HG03097 (cell line): ENCODE measurements around the gene DGUOK.

Experiments
- ATAC-seq: cut with Tn5 transposase; IDR thresholded peaks from one replicate; pipeline ENCODE4 v1.9.1; 2021; ENCODE audit not compliant: unreplicated experiment, low FRiP score

Gene DGUOK

DNA sequence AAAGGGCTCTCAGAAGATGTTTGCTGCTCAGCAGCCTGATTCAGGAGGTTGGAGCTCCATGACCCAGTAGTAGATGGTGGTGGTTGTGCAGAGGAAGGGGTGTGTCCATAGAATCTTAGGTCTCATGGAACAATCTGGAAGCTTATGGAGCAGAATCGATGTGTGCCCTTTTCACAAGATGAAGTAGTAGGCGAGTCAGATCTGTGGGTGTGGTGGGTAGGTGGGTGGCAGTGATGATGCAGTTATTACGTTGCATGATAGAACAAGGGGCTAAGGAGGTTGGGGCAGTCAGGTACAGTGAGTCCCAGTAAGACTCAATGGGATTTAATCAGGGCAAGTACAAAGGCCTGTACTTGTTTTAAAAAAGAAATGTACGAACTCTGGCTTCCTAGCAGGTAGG, 67.1 kb downstream of the DGUOK start:
- no peak for ATAC-seq

DNA sequence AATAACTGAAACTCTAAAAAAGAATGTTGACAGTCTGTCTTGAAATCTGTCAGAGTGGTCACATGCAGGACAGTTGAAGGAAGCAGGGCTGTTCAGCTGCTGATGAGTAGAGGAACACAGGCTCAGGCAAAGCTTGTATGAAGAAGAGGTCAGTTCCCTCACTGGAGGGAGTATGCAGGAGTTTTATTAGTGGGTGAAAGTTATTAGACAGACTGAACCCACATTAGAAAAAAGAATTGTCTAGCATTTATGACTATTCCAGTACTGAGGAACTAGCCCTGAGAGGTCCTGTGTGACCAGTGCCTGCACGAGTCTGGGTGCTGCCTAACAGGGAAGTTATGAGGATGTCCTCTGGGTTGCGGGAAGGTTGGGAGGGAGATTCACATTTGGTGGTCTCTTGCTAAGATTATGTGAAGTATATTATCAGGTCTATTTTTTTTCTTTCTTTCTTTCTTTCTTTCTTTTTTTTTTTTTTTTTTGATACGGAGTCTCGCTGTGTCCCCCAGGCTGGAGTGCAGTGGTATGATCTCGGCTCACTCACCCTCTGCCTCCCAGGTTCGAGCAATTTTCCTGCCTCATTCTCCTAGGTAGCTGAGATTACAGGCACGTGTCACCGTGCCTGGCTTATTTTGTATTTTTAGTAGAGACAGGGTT, 67.6 kb downstream of the DGUOK start:
- ATAC-seq, result no peak

DNA sequence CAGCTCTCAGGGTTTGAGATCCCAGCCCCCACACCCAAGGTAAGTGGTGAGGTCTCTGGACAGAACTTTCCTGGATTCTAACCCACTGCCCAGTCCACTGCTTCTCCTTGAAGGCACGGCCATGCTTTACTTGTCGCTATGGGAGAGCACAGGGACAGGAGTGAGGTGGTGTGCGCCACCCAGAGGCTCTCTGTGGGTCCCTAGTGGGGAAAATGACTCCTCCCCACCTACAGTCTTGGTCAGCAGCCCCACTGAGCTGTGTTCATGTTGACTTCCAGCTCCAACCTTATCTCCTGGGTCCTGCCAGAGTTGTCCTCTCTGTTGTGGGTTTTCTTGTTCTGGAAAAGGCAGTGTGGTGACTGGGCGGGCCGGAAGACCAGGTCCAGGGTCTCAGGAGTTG, 69.1 kb downstream of the DGUOK start:
- ATAC-seq, result no peak

DNA sequence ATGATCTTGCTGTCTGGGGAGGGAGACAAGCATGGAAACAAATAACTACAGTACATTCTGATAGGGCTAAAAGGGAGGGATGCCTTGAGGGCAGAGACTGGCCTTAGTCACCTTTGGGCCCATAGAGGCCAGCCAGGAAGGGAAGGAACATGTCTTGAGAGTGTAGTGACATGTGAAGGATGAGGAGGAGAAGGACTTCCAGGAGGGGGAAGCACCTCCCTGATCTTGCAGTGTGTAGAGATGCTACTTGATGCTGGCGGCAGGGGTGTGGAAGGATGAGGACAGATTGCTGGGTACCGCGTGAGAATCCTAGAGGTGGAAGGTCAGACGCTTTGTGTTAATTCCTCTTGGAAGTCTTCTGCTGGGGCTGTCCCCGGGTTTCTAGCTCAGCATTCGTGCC, 71.1 kb downstream of the DGUOK start:
- ATAC-seq, result no peak

DNA sequence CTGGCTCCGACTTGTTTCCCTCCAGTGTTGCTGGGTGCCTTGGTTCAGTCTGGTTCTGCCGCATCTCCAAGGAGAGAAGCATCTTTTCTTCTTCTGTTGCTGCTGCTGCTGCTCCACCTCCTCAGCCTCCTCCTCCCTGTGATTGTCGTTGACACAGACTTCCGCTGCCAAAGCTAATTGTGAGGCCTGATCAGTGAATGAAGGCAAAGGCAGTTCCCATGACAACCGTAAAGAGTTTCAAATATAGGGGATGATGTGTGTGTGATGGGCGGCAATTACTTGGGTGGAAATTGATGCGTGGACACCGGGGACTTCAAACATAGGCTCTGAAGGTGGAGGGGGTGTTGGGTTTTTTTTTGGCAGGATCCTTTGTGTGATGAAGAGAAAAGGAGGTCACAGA, 71.8 kb downstream of the DGUOK start:
- ATAC-seq, result no peak

DNA sequence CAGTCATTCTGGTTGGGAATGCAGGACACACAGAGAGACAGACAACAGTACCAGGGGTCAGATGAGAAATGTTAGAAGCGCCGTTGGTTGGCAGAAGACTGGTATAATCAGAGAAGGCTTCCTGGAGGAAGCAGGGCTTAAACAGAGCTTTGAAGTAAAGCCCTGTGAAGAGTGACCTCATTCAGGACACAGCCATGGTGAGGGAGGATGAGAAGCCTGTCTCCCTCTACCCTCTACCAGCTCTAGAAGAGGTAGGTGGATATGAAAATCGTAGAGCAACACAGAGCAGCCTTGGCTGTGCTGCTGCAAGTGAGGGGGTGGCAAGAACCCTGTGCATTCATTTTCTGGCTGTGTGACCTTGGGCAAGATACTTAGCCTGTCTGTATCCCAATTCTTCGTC, 72.3 kb downstream of the DGUOK start:
- no peak for ATAC-seq

DNA sequence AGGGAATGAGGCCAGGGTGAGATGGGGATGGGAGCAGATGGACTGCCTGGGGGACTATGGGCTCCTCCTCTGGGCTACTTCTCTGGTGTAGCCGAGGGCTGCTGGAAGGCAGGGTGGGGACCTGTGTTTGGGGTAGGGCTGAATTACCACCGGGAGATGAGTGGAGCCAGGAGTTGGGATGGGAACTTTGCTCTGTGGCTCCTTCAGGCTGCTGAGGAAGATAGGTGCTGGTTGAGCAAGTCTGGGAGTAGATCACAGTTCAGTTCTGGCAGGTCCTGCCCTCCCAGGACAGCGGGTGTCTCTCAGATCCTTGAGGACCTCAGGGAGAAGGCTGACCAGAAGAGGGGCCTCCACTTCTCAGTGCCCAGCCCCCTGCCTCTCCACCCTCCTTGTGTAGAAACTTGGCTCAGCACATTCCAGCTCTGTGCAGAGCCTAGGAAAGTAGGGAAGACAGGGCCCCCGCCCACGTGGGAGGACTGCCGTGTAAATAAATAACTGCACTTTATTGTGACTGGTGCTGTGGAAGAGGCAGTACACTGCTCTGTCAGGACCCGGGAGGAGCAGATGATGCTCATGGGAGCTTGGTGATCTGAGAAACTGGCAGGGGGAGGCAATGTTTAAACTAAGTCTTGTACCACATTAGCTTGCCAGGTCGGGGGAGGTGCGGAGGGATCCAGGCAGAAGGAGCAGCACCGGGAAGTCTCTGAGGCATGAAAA, 73.4 kb downstream of the DGUOK start:
- no peak for ATAC-seq

DNA sequence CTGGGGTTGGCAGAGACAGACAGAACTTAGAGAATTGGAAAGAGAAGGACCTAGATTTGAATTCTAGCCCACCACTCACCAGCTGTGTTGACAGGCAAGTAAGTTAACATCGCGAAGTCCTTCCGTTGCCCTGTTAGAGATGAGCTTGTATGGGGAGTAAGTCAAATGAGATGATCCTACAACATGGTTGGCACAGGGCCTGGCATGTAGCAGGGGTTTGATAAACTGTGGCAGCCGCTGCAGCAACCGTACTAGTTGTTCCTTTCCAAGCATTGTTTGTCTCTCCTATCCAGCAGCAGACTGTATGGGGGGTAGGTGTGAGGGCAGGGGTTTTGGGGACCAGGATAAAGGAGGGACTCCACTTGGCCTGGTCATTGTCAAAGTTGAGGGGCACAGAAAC, 74.0 kb downstream of the DGUOK start:
- ATAC-seq, result no peak

DNA sequence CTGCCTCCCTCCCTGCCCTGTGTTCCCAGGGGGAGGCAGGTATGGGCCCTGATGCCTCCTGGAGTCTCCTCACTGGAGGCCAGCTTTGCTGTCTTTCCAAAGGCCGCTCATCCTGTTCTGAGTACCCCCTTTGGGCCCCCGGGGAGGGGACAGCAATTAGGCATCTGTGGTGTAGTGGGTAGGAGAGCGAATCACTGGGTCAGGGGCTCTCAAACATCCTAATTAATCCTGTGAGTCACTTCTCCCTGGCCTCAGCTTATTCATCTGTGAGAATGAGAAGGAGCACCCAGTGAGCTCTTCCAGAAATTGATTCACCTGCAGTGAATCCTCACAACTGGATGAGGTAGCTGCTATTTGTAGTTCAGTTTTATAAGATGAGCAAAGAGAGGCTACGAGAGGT, 74.4 kb downstream of the DGUOK start:
- no peak for ATAC-seq

DNA sequence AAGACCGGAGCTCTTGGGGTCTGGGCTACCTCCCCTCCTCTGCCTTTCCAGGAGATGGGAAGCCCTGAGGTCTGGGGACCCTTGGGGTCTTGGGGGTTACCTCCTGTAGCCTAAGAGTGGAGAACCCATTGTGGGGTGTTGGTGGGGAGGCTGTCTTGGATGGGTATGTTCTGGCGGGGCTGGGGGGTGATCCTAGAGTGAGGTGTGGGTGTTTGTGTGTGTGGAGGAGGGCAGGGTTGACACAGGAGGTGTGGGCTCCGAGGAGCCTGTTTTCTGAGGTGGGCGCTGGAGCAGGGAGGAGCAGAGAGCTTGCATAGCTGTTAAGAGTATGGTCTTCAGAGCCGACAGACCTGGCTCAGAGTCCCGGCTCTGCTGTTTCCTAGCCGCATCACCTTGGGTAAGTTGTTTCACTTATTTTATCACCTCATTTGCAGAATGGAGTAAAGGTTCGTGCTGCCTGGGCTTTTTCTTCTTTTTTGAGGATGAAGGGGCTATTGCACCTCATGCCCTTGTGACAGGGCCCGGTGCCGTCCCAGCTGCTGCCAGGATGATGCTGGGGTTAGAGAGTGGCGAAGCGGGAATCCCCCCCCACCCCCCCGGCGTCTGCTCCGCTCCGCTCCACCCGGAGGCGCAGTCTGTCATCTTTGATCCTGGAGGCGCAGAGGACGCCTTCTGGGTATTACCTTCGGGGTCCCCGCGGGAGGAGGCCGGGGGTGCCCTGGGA, 75.3 kb downstream of the DGUOK start:
- peak; percentile 34 for ATAC-seq

DNA sequence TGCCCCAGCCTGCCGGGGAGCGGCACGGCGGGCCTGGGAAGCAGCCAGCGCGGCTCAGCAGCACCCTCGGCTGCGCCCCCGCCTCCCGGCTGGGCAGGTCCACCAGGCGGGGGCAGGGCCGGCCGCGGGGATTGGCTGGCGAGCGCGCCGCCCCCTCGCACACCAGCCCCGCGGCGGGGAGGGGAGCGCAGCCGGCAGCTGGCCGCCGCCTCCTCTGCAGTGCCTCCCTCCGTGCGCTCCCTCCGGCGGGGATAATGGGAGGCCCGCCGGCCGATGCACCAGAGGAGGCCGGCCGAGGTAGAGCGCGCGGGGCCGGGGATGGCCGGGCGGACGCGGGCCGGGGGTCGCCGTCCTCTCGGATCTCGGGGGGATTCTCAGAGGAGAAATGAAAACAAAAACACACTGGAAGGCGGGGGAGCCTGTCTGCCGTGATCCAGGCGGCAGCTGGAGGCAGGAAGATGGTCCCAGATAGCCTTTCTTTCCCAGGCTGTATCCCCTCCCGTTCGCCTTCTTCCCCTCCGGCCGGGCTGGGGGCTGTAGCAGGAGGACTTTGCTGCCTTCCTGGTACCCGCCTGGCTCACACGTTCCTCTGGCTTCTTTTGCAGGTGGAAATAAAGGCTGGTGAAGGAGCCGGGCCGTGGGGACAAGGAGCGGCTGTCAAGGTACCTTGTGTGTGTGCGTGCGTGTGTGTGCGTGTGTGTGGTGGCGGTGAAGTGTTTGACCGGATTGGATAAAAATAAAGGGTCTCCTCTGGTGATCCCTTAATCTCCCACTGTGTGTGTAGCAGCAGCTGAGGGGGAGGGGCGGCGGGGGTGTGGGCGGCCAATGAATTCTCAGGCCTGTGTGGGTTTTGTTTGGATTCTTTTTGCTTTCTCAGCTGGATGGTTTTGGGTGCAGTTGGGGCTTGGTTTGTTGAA, 76.1 kb downstream of the DGUOK start:
- ATAC-seq, result peak; percentile 84

DNA sequence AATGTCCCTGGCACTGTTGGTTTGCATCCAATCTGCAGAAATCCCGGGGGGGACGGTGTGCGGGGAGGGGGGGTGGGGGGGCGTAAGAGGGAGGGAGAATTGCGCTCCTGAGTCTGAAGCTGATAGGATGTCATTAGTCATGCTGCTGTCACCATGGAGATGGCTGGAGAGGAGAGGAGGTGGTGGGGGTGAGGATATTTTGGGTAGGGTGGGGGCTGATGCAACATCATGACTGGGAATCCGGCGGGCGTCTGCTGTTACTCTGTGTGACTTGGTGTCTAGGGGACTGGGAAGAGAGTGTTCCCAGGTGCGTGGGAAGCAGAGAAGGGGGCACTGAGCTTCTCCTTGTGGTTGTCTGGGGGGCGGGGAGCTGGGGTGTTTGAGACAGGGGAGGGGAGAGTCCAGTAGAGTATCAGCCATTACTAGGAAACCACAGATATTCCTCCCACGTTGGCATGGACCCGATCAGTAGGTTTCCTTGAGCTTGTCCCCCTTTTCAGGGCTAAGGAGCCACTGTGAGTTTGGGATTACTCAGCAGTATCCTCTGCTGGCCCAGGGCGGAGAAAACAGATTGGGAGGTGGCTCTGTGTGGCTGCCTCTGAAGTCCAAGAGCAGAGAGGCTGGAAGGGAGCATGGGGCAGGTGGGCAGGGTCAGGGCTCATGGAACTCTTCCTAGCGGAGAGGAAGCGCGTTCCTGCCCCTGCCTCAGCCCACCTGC, 77.0 kb downstream of the DGUOK start:
- ATAC-seq, result no peak

DNA sequence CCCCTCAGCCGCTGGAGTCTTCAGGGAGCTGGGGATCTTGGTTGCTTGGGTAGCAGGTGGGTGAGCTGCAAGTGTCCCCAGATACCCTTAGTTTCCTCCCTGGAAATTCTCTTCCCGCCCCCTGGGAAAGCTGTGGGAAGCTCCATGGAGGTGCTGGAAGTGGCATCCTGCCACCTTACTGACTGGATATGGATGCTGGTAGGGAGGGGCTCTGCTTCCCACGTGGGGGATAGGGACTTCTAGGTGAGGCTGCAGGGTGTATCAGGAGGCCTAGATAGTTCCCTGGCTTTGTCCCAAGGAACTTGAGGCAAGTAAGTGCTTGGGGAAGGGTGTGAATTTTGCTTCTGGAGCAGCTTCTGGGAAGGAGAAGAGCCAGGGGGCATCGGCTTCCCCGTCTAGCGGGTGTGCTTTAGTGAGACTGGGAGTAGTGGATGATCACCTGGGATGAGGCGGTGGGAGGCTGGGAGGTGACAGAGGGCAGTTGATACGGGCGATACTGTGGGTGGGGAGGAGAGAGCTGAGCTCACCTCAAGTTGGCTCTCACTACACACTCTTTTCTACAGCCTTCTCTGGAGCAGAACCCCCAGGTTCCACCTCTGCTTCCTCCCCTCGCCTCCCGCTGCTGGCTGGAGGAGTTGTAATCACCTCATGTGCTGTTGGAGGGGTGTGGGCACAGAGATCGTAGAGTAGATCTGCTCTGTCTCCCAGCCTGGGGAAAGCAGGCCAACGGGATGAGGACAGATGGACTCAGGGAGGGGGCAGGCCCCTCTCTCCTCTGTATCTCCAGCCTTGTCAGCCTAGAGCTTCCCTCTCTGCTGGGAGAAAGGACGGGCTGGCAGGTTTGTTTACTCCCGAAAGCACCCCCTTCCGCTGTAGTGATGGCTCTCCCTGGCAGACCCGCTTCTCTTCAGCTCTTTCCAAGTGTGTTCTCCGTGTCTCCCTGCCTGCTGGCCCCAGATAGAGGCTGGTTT, 77.8 kb downstream of the DGUOK start:
- ATAC-seq, result no peak

DNA sequence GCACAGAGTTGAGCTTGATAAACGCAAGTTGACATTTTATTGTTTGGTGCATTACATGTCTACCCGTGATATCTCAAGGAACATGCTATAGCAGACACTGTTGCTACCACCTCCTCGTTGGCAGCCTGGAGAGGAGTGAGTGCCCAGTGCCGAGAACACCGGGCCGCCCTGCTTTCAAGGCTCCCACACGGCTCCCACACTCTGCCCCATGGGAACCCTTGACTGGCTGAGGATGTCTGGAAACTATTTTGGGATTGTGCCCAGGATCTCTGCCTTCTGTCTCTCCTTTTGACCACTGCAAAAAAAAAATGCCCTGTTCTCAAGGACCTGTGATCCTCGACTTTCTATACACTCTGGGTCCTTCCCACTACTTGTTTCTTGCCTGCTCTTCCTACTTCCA, 79.1 kb downstream of the DGUOK start:
- ATAC-seq, result no peak

DNA sequence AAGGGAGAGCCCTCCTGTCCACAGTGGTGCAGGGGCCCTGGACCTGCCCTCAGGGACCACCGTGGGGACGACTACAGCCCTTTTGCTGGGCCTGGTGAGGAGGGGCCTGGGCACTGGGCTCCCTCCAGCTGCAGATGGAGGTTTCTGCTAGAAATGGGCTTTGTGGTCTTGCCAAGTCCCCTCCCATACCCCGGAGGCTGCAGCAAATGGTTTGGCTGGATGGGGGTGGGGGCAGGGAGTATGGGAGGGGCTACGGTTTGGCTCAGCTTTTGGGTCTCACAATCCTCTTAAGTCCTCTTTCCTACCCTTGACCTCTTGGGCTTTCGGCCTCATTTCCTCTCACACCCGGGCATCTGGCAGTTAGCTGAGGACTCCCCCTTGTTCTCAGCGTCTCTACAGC, 79.8 kb downstream of the DGUOK start:
- no peak for ATAC-seq

DNA sequence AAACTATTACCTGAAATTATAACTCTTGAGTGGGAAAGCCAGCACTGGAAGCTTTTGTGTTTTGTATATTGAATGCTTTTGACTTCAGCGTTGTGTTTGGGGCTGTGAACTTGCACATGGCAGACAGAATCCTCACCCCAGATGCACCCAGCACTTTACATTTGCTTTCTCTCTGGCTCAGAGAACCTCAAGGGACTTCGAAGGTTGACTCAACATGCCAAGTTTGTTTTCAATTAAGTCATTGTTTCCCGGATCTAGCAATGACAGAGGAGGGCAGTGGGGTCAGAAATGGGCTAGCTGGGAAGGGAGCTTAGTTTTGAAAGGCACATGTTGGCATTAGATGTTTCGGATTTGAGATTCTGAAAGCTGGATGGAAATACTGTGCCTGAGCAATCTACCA, 80.4 kb downstream of the DGUOK start:
- no peak for ATAC-seq

DNA sequence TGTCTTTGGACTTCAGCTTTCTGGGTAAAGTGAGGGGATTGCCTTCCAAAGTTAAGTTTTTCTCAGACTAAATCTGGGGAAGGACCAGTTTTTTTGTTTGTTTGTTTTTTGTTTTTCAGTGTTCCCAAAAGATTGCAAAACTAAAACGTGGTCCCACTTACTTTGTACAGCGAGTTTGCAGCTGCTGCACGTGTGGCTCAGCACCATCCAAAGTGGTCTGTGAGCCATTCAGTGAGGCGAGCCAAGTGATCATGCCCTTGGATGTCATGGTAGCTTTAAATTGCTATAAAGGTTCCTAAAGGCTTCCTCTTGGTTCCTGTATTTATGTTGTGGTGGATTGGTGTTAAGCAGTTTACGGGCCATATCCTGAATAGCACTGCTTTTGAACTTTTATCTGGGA, 81.0 kb downstream of the DGUOK start:
- no peak for ATAC-seq
